Measurements from ENCODE around the gene DIO3. TPM values are rescaled to one million over a fixed set of nuclear protein-coding genes. Genes with fewer than 3 reads are reported as not detected.

The DIO3 gene
- polyA plus RNA-seq, 3 donors, result not detected

DNA sequence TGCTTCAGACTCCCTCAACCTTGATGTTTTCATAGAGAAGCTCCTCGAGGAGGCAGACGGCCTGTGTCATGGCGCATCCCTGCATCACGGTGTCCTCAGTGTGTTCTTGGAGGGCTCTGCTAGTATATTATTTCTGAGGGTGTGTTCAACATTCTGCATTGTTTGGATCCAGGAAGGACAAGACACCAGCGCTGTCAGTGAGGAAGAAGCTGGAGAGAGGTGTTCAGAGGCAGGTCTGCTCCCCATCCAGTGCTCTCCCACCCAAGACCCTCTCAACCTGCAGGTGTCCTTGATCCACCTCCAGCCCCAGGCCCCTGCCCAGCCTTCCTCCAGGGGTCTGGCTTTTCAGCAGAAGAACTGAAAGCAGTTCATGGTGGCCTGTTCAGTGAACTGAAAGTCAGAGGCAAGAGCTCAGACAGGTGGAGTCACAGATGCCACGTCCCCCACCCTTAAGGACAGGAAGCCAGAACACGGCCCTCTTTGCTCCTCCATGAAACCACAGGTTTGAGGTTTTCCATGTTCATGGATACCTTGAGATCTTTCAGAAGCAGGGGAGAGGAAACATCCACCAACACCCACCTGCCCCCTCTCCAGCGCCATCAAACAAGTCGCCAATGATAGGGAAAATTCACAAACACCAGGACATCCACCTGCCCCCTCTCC is 37.4 kb downstream of the DIO3 start:
- no peak overlapping the region for H3K4me3 ChIP-seq (replicated peaks in 1 of 3; ENCODE audit: low read depth in 2 of 3, low read length in 3 of 3)
- H3K4me2 ChIP-seq (replicated peaks; ENCODE audit: extremely low read depth, low read length, poor library complexity, severe bottlenecking), result no peak overlapping the region
- H3K9me3 ChIP-seq (replicated peaks in 1 of 2; ENCODE audit: control insufficient read depth in 1 of 2, insufficient read depth in 1 of 2, low read length in 2 of 2), result no peaks in the 10 kb centered on the region
- WGBS (ENCODE audit: insufficient coverage), result 11% methylated on average over 2 of the region's 9 CpGs
- Mint-ChIP-seq H3K36me3 (no peaks in the 10 kb centered on the region), H3K27ac (no peak overlapping the region), H3K4me1 (peaks cover 12% of the 10 kb centered on the region), H3K27me3 (ENCODE audit: low read depth in 3 of 3) (peaks cover 4 to 7% (median 4%) of the 10 kb centered on the region in 3 donors), H3K4me3 (no peak overlapping the region), H3K9me3 (peaks cover 0 to 18% (median 11%) of the 10 kb centered on the region in 7 donors)
- no peak overlapping the region for H2AFZ ChIP-seq (ENCODE audit: insufficient read depth, low read depth, low read length, poor library complexity, severe bottlenecking)
- H3K79me2 ChIP-seq (ENCODE audit: insufficient read depth, low read length), result no peaks in the 10 kb centered on the region
- no peak overlapping the region for H3K9ac ChIP-seq (ENCODE audit: insufficient read depth, low read length, poor library complexity, severe bottlenecking)
- no peak overlapping the region for H3K27ac ChIP-seq (ENCODE audit: low read depth in 1 of 2, low read length in 2 of 2)
- H3K4me1 ChIP-seq (ENCODE audit: control insufficient read depth in 1 of 2, insufficient read depth in 2 of 2, low read length in 2 of 2), result peaks cover 3 to 9% of the 10 kb centered on the region in 2 donors
- H3K36me3 ChIP-seq (replicated peaks in 1 of 2; ENCODE audit: control insufficient read depth in 1 of 2, insufficient read depth in 2 of 2, low read length in 2 of 2), result no peaks in the 10 kb centered on the region
- intact Hi-C loops (cut with micrococcal nuclease), result no loop called here
- DNase-seq, result no peak
- H3K27me3 ChIP-seq (ENCODE audit: control insufficient read depth in 2 of 2, insufficient read depth in 2 of 2, low read length in 2 of 2), result no peaks in the 10 kb centered on the region
- H4K20me1 ChIP-seq (ENCODE audit: insufficient read depth, low read length), result no peaks in the 10 kb centered on the region
- TF ChIP-seq, protein P1, sequence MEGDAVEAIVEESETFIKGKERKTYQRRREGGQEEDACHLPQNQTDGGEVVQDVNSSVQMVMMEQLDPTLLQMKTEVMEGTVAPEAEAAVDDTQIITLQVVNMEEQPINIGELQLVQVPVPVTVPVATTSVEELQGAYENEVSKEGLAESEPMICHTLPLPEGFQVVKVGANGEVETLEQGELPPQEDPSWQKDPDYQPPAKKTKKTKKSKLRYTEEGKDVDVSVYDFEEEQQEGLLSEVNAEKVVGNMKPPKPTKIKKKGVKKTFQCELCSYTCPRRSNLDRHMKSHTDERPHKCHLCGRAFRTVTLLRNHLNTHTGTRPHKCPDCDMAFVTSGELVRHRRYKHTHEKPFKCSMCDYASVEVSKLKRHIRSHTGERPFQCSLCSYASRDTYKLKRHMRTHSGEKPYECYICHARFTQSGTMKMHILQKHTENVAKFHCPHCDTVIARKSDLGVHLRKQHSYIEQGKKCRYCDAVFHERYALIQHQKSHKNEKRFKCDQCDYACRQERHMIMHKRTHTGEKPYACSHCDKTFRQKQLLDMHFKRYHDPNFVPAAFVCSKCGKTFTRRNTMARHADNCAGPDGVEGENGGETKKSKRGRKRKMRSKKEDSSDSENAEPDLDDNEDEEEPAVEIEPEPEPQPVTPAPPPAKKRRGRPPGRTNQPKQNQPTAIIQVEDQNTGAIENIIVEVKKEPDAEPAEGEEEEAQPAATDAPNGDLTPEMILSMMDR (IDR thresholded peaks at IDR 0.05), result no peak

- no peak overlapping the region for H3K4me3 Mint-ChIP-seq
- Histone ChIP-seq H3K4me3 (replicated peaks in 1 of 3; ENCODE audit: low read depth in 2 of 3, low read length in 3 of 3) (no peak overlapping the region), H3K79me2 (ENCODE audit: insufficient read depth, low read length) (no peaks in the 10 kb centered on the region), H3K36me3 (replicated peaks in 1 of 2; ENCODE audit: control insufficient read depth in 1 of 2, insufficient read depth in 2 of 2, low read length in 2 of 2) (no peaks in the 10 kb centered on the region), H3K9me3 (replicated peaks in 1 of 2; ENCODE audit: control insufficient read depth in 1 of 2, insufficient read depth in 1 of 2, low read length in 2 of 2) (no peaks in the 10 kb centered on the region), H3K4me2 (replicated peaks; ENCODE audit: extremely low read depth, low read length, poor library complexity, severe bottlenecking) (no peak overlapping the region), H3K27me3 (ENCODE audit: control insufficient read depth in 2 of 2, insufficient read depth in 2 of 2, low read length in 2 of 2) (no peaks in the 10 kb centered on the region), H3K27ac (ENCODE audit: low read depth in 1 of 2, low read length in 2 of 2) (no peak overlapping the region), H2AFZ (ENCODE audit: insufficient read depth, low read depth, low read length, poor library complexity, severe bottlenecking) (no peak overlapping the region), H3K9ac (ENCODE audit: insufficient read depth, low read length, poor library complexity, severe bottlenecking) (no peak overlapping the region), H4K20me1 (ENCODE audit: insufficient read depth, low read length) (no peaks in the 10 kb centered on the region), H3K4me1 (ENCODE audit: control insufficient read depth in 1 of 2, insufficient read depth in 2 of 2, low read length in 2 of 2) (peaks cover 3 to 9% of the 10 kb centered on the region in 2 donors)
- DNase-seq, result no peak
- H3K27me3 Mint-ChIP-seq (ENCODE audit: low read depth in 3 of 3), result peaks cover 4 to 7% (median 4%) of the 10 kb centered on the region in 3 donors
- TF ChIP-seq, protein P1 (IDR thresholded peaks at IDR 0.05), result no peak
- intact Hi-C loops (cut with micrococcal nuclease), result no loop called here
- H3K27ac Mint-ChIP-seq, result no peak overlapping the region
- 90% methylated on average over 5 of the region's 13 CpGs for WGBS (ENCODE audit: insufficient coverage)
- H3K4me1 Mint-ChIP-seq, result peaks cover 12% of the 10 kb centered on the region
- peaks cover 0 to 18% (median 11%) of the 10 kb centered on the region in 7 donors for H3K9me3 Mint-ChIP-seq
- no peaks in the 10 kb centered on the region for H3K36me3 Mint-ChIP-seq
Observed at GRCh38 chr14:101599234-101599885, 38.1 kb downstream of the DIO3 start.

Data from CD14-positive monocyte (primary cell).